GM10266 (cell line): ENCODE results near the gene CCDC171.

ENCODE experiments used
- DNase-seq: peaks from one replicate; pipeline ENCODE4 v3.0.0; 2012; ENCODE audit errors: extremely low spot score
- CTCF ChIP-seq: IDR thresholded peaks from 2 replicates; pipeline ENCODE4 v1.5.1; 2012; ENCODE audit warnings: mild to moderate bottlenecking, low read depth; ENCODE audit not compliant: control insufficient read depth, insufficient read depth; ENCODE audit errors: missing control alignments

Gene CCDC171

GRCh38 chr9:15552636-15553527 is at the start of gene CCDC171:
Gene CCDC171, plus strand, starts transcription at chr9:15553043. Its CDS starts 11,046 bp downstream, at chr9:15564089.
- no peak for TF ChIP-seq CTCF
- peak; percentile 92 for DNase-seq

GRCh38 chr9:15505921-15506320 is 46.9 kb upstream of the CCDC171 start:
- no peak for TF ChIP-seq CTCF
- no peak for DNase-seq

- DNase-seq = peak; percentile 77
- no peak for TF ChIP-seq CTCF
These were observed 42.7 kb upstream of the CCDC171 start for GRCh38 chr9:15509931-15510788.

- no peak for TF ChIP-seq CTCF
- DNase-seq = peak; percentile 87
These were observed 41.9 kb upstream of the CCDC171 start, which contains the start of gene PSIP1 for GRCh38 chr9:15510789-15511575. Gene PSIP1, minus strand, starts transcription at chr9:15510970. Its CDS starts 782 bp downstream, at chr9:15510188.

GRCh38 chr9:15512204-15512603 is 40.6 kb upstream of the CCDC171 start:
- no peak for DNase-seq
- no peak for TF ChIP-seq CTCF

- TF ChIP-seq CTCF = no peak
- DNase-seq = no peak
These were observed 40.0 kb upstream of the CCDC171 start for GRCh38 chr9:15512889-15513288.
